ENCODE measurements around the gene ZFR2. TPM values are rescaled to one million over a fixed set of nuclear protein-coding genes. Genes with fewer than 3 reads are reported as not detected.

The ZFR2 gene
- total RNA-seq, 1 experiment from 2014 or later: not detected

DNA sequence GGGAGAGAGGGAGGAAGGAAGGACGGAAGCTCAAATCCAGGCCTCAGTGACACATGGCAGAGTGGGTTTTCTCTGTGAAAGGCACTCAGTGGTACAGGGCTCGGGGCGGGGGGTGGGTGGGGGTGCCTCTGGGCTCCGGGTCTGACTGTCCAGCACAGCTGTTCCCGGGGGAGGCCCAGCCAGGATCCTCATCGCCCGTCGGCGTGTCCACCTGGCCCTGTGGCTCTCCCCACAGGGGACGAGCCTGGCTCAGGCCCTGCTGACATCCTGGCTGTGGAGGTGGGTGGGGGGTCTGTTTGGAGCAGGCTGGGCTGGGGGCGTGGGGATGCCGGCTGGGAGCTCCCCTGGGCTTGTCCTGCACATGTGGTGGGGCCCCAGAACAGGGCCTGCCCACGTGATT lies 64.4 kb downstream of the ZFR2 start:
- H3K27me3 Mint-ChIP-seq (ENCODE audit: unreplicated experiment): peaks cover 35% of the 10 kb centered on the region
- no peak for DNase-seq
- intact Hi-C loops (cut with micrococcal nuclease; ENCODE audit: unreplicated experiment): no loop called here
- BruUV-seq (replicated peaks): no TSS peak
- no peaks in the 10 kb centered on the region for H3K4me1 Mint-ChIP-seq (ENCODE audit: low read depth, unreplicated experiment)
- no peaks in the 10 kb centered on the region for H3K36me3 Mint-ChIP-seq (ENCODE audit: insufficient read depth, unreplicated experiment)
- H3K9me3 Mint-ChIP-seq (ENCODE audit: low read depth, unreplicated experiment): no peaks in the 10 kb centered on the region
- no peak overlapping the region for H3K27ac Mint-ChIP-seq (ENCODE audit: unreplicated experiment)
- H3K4me3 Mint-ChIP-seq (ENCODE audit: low read depth, unreplicated experiment): no peak overlapping the region
- CTCF ChIA-PET: interaction anchor here (0.5 kb wide), 1 partner anchor 259 kb away, joined by 3 read pairs; no protein-coding TSS in a partner anchor
- TF ChIP-seq, protein P1, sequence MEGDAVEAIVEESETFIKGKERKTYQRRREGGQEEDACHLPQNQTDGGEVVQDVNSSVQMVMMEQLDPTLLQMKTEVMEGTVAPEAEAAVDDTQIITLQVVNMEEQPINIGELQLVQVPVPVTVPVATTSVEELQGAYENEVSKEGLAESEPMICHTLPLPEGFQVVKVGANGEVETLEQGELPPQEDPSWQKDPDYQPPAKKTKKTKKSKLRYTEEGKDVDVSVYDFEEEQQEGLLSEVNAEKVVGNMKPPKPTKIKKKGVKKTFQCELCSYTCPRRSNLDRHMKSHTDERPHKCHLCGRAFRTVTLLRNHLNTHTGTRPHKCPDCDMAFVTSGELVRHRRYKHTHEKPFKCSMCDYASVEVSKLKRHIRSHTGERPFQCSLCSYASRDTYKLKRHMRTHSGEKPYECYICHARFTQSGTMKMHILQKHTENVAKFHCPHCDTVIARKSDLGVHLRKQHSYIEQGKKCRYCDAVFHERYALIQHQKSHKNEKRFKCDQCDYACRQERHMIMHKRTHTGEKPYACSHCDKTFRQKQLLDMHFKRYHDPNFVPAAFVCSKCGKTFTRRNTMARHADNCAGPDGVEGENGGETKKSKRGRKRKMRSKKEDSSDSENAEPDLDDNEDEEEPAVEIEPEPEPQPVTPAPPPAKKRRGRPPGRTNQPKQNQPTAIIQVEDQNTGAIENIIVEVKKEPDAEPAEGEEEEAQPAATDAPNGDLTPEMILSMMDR (IDR thresholded peaks at IDR 0.05; ENCODE audit: unreplicated experiment): no peak

DNA sequence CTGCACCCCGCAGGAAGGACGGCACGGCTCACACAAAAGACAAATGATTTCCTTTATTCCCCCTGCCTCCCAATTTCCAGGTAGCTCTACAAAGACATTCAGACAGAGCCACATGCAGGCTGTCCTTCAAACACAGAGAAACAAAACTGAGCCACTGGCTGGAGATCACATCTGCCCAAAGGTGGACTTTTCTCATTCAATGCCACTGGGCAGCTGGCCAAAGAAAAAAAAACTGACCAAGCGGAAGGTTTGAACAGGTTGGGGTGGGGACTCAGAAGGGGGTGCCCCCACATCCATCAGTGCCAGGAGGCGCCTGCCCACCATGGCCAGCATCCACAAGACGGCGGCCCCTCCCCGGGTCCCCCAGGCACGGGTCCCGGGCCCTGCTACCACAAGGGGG lies 64.9 kb downstream of the ZFR2 start:
- Mint-ChIP-seq H3K4me3 (ENCODE audit: low read depth, unreplicated experiment) (no peak overlapping the region), H3K9me3 (ENCODE audit: low read depth, unreplicated experiment) (no peaks in the 10 kb centered on the region), H3K36me3 (ENCODE audit: insufficient read depth, unreplicated experiment) (no peaks in the 10 kb centered on the region), H3K27ac (ENCODE audit: unreplicated experiment) (no peak overlapping the region), H3K4me1 (ENCODE audit: low read depth, unreplicated experiment) (no peaks in the 10 kb centered on the region), H3K27me3 (ENCODE audit: unreplicated experiment) (peaks cover 40% of the 10 kb centered on the region)
- TF ChIP-seq, protein P1 (IDR thresholded peaks at IDR 0.05; ENCODE audit: unreplicated experiment): no peak
- BruUV-seq (replicated peaks): no TSS peak
- no peak for DNase-seq
- intact Hi-C loops (cut with micrococcal nuclease; ENCODE audit: unreplicated experiment): no loop called here
- CTCF ChIA-PET: no interaction called here

DNA sequence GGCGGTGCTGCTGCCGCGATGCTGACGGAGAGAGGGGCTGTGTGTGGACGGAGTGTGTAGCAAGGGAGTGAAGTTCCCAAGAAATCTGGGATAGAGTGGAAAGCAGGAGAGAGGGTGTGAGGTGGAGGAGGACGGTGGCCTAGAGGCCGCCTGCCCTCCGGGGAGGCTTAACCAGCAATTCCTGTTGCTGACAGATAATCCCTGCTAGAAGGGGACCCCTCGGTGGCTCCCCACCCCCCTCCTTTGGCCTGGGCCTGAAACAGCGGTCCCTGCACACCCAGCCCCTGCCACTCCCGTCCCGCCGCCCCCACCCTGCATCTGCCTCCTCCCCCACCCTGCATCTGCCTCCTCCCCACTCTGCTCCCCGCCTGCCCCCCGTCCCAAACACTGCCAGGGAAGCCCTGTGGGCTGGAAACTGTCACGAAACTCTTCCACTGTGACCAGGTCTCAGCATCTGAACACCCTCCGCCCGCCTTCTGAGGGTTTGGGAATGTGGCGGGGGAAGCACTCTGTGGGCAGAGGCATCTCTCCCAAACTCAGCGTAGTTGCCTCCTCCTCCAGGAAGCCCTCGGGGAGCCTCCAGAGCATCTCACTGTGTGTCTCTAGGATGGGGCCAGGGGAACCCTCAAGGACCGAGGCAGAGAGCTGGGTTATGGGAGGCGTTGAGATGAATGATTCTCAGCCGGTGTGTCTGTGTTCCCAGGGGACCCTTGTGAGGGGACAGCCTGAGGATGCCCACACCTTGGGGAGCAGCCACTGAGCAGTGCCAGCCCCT lies 65.5 kb downstream of the ZFR2 start:
- no peak overlapping the region for H3K27ac Mint-ChIP-seq (ENCODE audit: unreplicated experiment)
- TF ChIP-seq, protein P1 (IDR thresholded peaks at IDR 0.05; ENCODE audit: unreplicated experiment): no peak
- CTCF ChIA-PET: no interaction called here

DNA sequence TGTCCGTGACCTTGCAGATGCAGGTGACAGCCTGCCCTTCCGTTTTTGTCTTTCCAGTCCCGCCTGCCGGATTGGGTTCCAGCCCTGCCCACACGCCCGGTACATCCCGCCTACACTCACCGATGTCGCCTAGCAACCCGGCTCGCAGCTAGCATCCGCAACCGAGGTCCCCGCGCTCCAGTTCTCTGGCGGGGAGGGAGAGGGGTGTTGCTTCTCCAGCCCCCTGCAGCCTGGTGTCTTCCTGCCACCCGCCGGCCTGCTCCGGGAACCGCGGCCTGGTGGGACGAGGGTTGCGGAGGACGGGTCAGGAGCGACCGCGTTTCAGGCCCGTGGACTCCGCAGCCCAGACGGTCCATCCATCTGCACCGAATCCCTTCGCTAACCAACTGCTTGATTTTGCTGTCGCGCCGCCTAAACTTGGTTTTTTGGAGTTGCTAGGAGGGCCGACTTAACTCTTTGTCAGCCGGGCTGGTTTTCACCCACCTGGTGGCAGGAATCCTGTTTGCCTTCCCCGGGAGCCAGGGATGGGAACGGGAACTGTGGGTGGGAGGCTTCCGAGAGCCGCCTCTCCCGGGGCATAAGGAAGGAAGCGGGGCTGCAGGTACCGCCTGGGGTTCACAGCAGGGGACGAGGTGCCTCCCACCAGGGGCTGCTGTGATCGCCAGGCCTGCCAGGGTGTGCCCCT lies 67.3 kb downstream of the ZFR2 start:
- H3K27ac Mint-ChIP-seq (ENCODE audit: unreplicated experiment): no peak overlapping the region
- H3K36me3 Mint-ChIP-seq (ENCODE audit: insufficient read depth, unreplicated experiment): no peaks in the 10 kb centered on the region
- BruUV-seq (replicated peaks): no TSS peak
- DNase-seq: no peak
- no peak overlapping the region for H3K4me3 Mint-ChIP-seq (ENCODE audit: low read depth, unreplicated experiment)
- CTCF ChIA-PET: no interaction called here
- H3K4me1 Mint-ChIP-seq (ENCODE audit: low read depth, unreplicated experiment): no peaks in the 10 kb centered on the region
- peaks cover 4% of the 10 kb centered on the region for H3K9me3 Mint-ChIP-seq (ENCODE audit: low read depth, unreplicated experiment)
- TF ChIP-seq, protein P1 (IDR thresholded peaks at IDR 0.05; ENCODE audit: unreplicated experiment): no peak
- intact Hi-C loops (cut with micrococcal nuclease; ENCODE audit: unreplicated experiment): no loop called here
- peaks cover 53% of the 10 kb centered on the region for H3K27me3 Mint-ChIP-seq (ENCODE audit: unreplicated experiment)

More for the DNA sequence above, 65.5 kb downstream of the ZFR2 start:
- Mint-ChIP-seq H3K27me3 (ENCODE audit: unreplicated experiment) (peaks cover 44% of the 10 kb centered on the region), H3K4me3 (ENCODE audit: low read depth, unreplicated experiment) (no peak overlapping the region), H3K4me1 (ENCODE audit: low read depth, unreplicated experiment) (no peaks in the 10 kb centered on the region), H3K9me3 (ENCODE audit: low read depth, unreplicated experiment) (no peaks in the 10 kb centered on the region), H3K36me3 (ENCODE audit: insufficient read depth, unreplicated experiment) (no peaks in the 10 kb centered on the region)
- no TSS peak for BruUV-seq (replicated peaks)
- DNase-seq: no peak
- intact Hi-C loops (cut with micrococcal nuclease; ENCODE audit: unreplicated experiment): no loop called here

Data from Calu3 (cell line).